ENCODE results near the gene BTBD16. TPM values are rescaled to one million over a fixed set of nuclear protein-coding genes. Genes with fewer than 3 reads are reported as not detected.

Gene BTBD16
- total and polyA plus RNA-seq, 2 donors (not counting 1 experiment from before 2014, with no cell fraction given) = not detected

DNA sequence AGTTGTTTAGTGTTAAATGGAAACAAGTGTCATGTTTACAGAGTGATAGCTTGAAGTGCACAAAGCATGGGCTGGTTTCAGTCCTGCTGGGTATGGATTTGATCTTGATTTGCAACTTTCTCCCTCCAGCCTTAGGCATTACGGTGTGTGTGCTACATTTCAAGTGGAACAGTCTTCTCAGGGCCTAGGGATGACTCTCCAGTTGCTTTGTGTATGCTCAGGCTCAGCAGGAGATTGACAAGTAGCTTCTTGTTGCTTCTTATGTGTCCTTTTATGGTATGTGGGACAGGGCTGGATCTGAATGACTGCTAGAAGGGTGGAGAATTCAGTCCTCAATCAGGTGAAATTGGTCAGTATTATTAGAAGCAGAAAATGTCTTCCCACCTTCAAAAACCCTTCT is 52.1 kb downstream of the BTBD16 start:
- Mint-ChIP-seq H3K27me3 (peaks cover 37% of the 10 kb centered on the region), H3K4me1 (peaks cover 9% of the 10 kb centered on the region), H3K27ac (no peak overlapping the region), H3K4me3 (no peak overlapping the region), H3K9me3 (ENCODE audit: insufficient read depth) (peaks cover 5% of the 10 kb centered on the region)
- H2AFZ ChIP-seq (ENCODE audit: insufficient read depth, low read depth, low read length, poor library complexity, severe bottlenecking) = no peak overlapping the region
- H3K27me3 ChIP-seq (replicated peaks in 1 of 4; ENCODE audit: control extremely low read depth in 1 of 4, control insufficient read depth in 3 of 4, insufficient read depth in 4 of 4, low read length in 3 of 4) = peaks cover 0 to 4% (median 0%) of the 10 kb centered on the region in 4 experiments
- H3K27ac ChIP-seq (ENCODE audit: low read length in 2 of 2) = no peak overlapping the region
- no peak for TF ChIP-seq CTCF (IDR thresholded peaks at IDR 0.05)
- no peak for TF ChIP-seq EZH2 (IDR thresholded peaks at IDR 0.05; ENCODE audit: borderline replicate concordance, insufficient read depth, low read depth, low read length, poor library complexity, severe bottlenecking)
- H3K4me2 ChIP-seq (replicated peaks; ENCODE audit: low read depth, low read length, poor library complexity, severe bottlenecking) = no peak overlapping the region
- H4K20me1 ChIP-seq (ENCODE audit: control insufficient read depth, insufficient read depth, low read length, poor library complexity, severe bottlenecking) = no peaks in the 10 kb centered on the region
- no peak overlapping the region for H3K9ac ChIP-seq (ENCODE audit: low read length)
- no peaks in the 10 kb centered on the region for H3K79me2 ChIP-seq (ENCODE audit: control insufficient read depth, insufficient read depth, low read length)
- POLR2A ChIA-PET = no interaction called here
- H3K4me3 ChIP-seq (ENCODE audit: control extremely low read depth in 1 of 5, extremely low read depth in 1 of 5, insufficient read depth in 1 of 5, low read depth in 2 of 5, low read length in 4 of 5) = no peak overlapping the region
- no peaks in the 10 kb centered on the region for H3K36me3 ChIP-seq (replicated peaks in 1 of 2; ENCODE audit: control extremely low read depth in 1 of 2, control insufficient read depth in 1 of 2, extremely low read depth in 1 of 2, insufficient read depth in 2 of 2, low read length in 1 of 2)
- intact Hi-C loops (cut with micrococcal nuclease) = no loop called here
- CTCF ChIA-PET = interaction anchor here (0.9 to 2.0 kb wide), 4 partner anchors 13 to 116 kb away, joined by 4 to 5 read pairs (median 4); no protein-coding TSS in a partner anchor
- peaks cover 9 to 15% of the 10 kb centered on the region in 2 donors for H3K4me1 ChIP-seq (ENCODE audit: control insufficient read depth in 2 of 2, insufficient read depth in 2 of 2, low read length in 2 of 2)
- DNase-seq (no peak), ATAC-seq (ENCODE audit: low read depth) (no peak)
- H3K9me3 ChIP-seq (ENCODE audit: control extremely low read depth in 1 of 3, control insufficient read depth in 2 of 3, insufficient read depth in 1 of 3, low read length in 2 of 3) = peaks cover 0 to 4% (median 0%) of the 10 kb centered on the region in 3 donors
- WGBS (ENCODE audit: insufficient coverage) = 67% methylated on average over 1 of the region's 1 CpG

DNA sequence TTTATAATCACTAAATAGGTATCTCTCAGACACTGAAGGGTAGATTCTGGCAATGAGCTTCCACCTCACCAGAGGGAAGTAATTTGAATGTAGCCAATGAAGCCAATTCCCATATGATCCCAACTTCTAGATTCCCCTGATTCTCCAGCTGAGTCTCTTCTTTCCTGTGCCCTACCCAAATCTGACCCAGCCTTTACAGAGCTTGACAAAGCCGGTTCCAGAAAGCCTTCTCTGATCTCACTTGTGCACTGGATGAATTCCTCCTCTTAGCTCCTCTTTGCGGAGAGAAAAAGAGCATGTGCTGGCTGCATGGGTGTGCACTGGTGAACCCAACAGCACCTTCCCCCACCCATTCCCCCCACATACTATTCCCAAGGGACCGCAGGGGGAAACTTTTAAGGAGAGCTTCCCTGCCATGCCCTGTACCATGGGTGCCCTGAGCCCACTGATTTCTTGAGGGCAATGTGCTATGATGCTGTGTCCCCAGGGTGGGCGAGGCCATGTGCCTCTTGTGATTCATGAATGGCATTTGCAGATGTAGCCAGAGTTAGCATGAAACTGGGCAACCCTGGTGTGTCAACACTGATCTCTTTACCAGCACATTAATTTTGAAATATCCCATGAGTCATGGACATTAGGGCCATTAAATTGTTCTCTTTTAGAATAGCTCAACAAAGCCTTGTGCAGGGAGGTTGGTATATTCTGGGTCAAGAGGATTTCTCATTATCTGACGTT is 53.0 kb downstream of the BTBD16 start:
- DNase-seq (no peak), ATAC-seq (ENCODE audit: low read depth) (no peak)
- Histone ChIP-seq H4K20me1 (ENCODE audit: control insufficient read depth, insufficient read depth, low read length, poor library complexity, severe bottlenecking) (no peaks in the 10 kb centered on the region), H3K79me2 (ENCODE audit: control insufficient read depth, insufficient read depth, low read length) (no peaks in the 10 kb centered on the region), H3K27me3 (replicated peaks in 1 of 4; ENCODE audit: control extremely low read depth in 1 of 4, control insufficient read depth in 3 of 4, insufficient read depth in 4 of 4, low read length in 3 of 4) (peaks cover 0 to 4% (median 0%) of the 10 kb centered on the region in 4 experiments), H3K4me3 (ENCODE audit: control extremely low read depth in 1 of 5, extremely low read depth in 1 of 5, insufficient read depth in 1 of 5, low read depth in 2 of 5, low read length in 4 of 5) (no peak overlapping the region), H3K9me3 (ENCODE audit: control extremely low read depth in 1 of 3, control insufficient read depth in 2 of 3, insufficient read depth in 1 of 3, low read length in 2 of 3) (peaks cover 0 to 4% (median 0%) of the 10 kb centered on the region in 3 donors), H3K4me2 (replicated peaks; ENCODE audit: low read depth, low read length, poor library complexity, severe bottlenecking) (no peak overlapping the region), H3K27ac (ENCODE audit: low read length in 2 of 2) (no peak overlapping the region), H3K4me1 (ENCODE audit: control insufficient read depth in 2 of 2, insufficient read depth in 2 of 2, low read length in 2 of 2) (peaks cover 16 to 25% of the 10 kb centered on the region in 2 donors), H2AFZ (ENCODE audit: insufficient read depth, low read depth, low read length, poor library complexity, severe bottlenecking) (no peak overlapping the region), H3K9ac (ENCODE audit: low read length) (no peak overlapping the region), H3K36me3 (replicated peaks in 1 of 2; ENCODE audit: control extremely low read depth in 1 of 2, control insufficient read depth in 1 of 2, extremely low read depth in 1 of 2, insufficient read depth in 2 of 2, low read length in 1 of 2) (no peaks in the 10 kb centered on the region)
- POLR2A ChIA-PET = no interaction called here
- Mint-ChIP-seq H3K4me1 (peaks cover 14% of the 10 kb centered on the region), H3K4me3 (no peak overlapping the region), H3K27me3 (peaks cover 37% of the 10 kb centered on the region), H3K9me3 (ENCODE audit: insufficient read depth) (peaks cover 5% of the 10 kb centered on the region), H3K27ac (no peak overlapping the region)
- CTCF ChIA-PET = interaction anchor here (1.1 to 2.0 kb wide), 2 partner anchors 14 to 25 kb away, joined by 4 to 5 read pairs; no protein-coding TSS in a partner anchor
- WGBS (ENCODE audit: insufficient coverage) = no CpG with 5 or more reads among the region's 5 CpGs
- intact Hi-C loops (cut with micrococcal nuclease) = no loop called here
- TF ChIP-seq CTCF (IDR thresholded peaks at IDR 0.05) (no peak), EZH2 (IDR thresholded peaks at IDR 0.05; ENCODE audit: borderline replicate concordance, insufficient read depth, low read depth, low read length, poor library complexity, severe bottlenecking) (no peak)

Data from B cell (primary cell).